Right hindlimb (tissue), 1 donor: ENCODE measurements around the gene COL4A2.
A peak's percentile ranks its signal among the peaks of the same experiment; 100 is the strongest.
"Not testable (repeated sequence)": the region's sequence is repeated elsewhere in the genome, so short reads cannot be mapped to it uniquely, and the experiment has no call there.

Experiments
- DNase-seq: peaks from one replicate; pipeline ENCODE4 v3.0.0-alpha.2; 2018

Gene COL4A2

GRCh38 chr13:110308656-110309359, 1.7 kb downstream of the COL4A2 start:
- peak; percentile 30 for DNase-seq

- peak; percentile 12 for DNase-seq
Observed at GRCh38 chr13:110309661-110310524, 2.8 kb downstream of the COL4A2 start.

GRCh38 chr13:110310541-110311442, 3.7 kb downstream of the COL4A2 start:
- peak; percentile 9 for DNase-seq

GRCh38 chr13:110311443-110312338, 4.6 kb downstream of the COL4A2 start:
- DNase-seq, result peak; percentile 17

- peak; percentile 17 for DNase-seq
Observed at GRCh38 chr13:110312339-110313031, 5.4 kb downstream of the COL4A2 start.

GRCh38 chr13:110313261-110313660, 6.2 kb downstream of the COL4A2 start:
- DNase-seq, result not testable (repeated sequence)

GRCh38 chr13:110313733-110314132, 6.6 kb downstream of the COL4A2 start:
- DNase-seq, result peak; percentile 7

GRCh38 chr13:110314516-110315245, 7.6 kb downstream of the COL4A2 start:
- peak; percentile 12 for DNase-seq

GRCh38 chr13:110316196-110316595, 9.1 kb downstream of the COL4A2 start:
- DNase-seq, result peak; percentile 11

- DNase-seq, result peak; percentile 7
Observed at GRCh38 chr13:110317093-110317492, 10.0 kb downstream of the COL4A2 start.

- peak; percentile 15 for DNase-seq
Observed at GRCh38 chr13:110317496-110318195, 10.6 kb downstream of the COL4A2 start.

GRCh38 chr13:110318920-110319319, 11.8 kb downstream of the COL4A2 start:
- DNase-seq, result peak; percentile 11

GRCh38 chr13:110319397-110319773, 12.3 kb downstream of the COL4A2 start:
- no peak for DNase-seq

- peak; percentile 21 for DNase-seq
Observed at GRCh38 chr13:110319774-110320509, 12.9 kb downstream of the COL4A2 start.

GRCh38 chr13:110320645-110321044, 13.6 kb downstream of the COL4A2 start:
- DNase-seq, result no peak

- not testable (repeated sequence) for DNase-seq
Observed at GRCh38 chr13:110321573-110321972, 14.5 kb downstream of the COL4A2 start.

GRCh38 chr13:110322126-110322827, 15.2 kb downstream of the COL4A2 start:
- DNase-seq, result peak; percentile 18

- DNase-seq, result no peak
Observed at GRCh38 chr13:110322828-110323171, 15.7 kb downstream of the COL4A2 start.
